GM19438 (cell line): Measurements from ENCODE around the gene GOLGA8Q.
"Not testable (repeated sequence)": the region's sequence is repeated elsewhere in the genome, so short reads cannot be mapped to it uniquely, and the experiment has no call there.

Source experiments
- ATAC-seq: cut with Tn5 transposase; IDR thresholded peaks from one replicate; pipeline ENCODE4 v1.9.1; 2021; ENCODE audit warnings: low read depth; ENCODE audit not compliant: unreplicated experiment

Gene GOLGA8Q, protein sequence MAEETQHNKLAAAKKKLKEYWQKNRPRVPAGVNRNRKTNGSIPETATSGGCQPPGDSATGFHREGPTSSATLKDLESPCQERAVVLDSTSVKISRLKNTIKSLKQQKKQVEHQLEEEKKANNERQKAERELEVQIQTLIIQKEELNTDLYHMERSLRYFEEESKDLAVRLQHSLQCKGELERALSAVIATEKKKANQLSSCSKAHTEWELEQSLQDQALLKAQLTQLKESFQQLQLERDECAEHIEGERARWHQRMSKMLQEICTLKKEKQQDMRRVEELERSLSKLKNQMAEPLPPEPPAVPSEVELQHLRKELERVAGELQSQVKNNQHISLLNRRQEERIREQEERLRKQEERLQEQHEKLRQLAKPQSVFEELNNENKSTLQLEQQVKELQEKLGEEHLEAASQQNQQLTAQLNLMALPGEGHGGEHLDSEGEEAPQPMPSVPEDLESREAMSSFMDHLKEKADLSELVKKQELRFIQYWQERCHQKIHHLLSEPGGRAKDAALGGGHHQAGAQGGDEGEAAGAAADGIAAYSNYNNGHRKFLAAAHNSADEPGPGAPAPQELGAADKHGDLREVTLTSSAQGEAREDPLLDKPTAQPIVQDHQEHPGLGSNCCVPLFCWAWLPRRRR

GRCh38 chr15:30551750-30552149, at the start of gene GOLGA8Q:
GOLGA8Q (plus strand) TSS chr15:30552050; CDS start chr15:30552078, 28 bp downstream.
- not testable (repeated sequence) for ATAC-seq

DNA sequence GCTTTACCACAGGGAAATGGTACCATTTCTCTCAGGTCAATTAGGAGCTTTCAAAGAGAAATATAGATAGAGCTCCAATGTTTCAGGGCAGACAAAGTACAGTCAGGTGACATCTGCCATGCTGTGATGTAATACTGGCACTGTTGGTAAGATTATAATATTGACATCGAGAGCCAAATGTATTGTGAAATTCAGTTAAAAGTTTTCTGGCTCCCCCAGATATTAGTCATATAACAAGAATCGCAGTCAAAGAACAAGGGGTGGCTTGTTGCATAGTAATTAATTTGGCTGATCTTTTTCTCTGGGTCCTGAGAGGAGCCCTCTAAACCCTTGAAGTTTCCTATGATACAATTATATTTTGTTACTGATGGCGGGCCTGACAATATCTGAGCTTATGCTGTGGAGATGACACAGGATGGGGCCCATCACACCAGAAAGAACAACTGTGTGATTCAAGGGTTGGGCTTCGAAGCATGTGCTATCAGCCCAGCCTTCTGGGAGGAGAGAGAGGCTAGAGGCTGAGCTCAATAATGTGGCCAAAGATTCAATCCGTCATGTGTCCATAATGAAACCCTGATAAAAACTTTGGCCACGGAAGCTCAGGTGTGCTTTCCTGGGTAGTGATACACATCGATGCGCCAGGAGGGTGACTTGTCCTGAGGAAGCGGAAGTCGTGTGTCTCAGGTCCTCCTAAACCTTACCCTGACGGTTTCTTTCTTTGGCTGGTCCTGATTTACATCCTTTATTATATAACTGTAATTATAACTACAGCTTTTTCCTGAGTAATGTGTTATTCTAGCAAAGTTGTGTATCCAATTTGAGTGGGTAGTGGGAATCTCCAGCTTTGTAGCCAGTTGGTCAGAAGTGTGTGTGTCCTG, 48.7 kb upstream of the GOLGA8Q start:
- not testable (repeated sequence) for ATAC-seq

DNA sequence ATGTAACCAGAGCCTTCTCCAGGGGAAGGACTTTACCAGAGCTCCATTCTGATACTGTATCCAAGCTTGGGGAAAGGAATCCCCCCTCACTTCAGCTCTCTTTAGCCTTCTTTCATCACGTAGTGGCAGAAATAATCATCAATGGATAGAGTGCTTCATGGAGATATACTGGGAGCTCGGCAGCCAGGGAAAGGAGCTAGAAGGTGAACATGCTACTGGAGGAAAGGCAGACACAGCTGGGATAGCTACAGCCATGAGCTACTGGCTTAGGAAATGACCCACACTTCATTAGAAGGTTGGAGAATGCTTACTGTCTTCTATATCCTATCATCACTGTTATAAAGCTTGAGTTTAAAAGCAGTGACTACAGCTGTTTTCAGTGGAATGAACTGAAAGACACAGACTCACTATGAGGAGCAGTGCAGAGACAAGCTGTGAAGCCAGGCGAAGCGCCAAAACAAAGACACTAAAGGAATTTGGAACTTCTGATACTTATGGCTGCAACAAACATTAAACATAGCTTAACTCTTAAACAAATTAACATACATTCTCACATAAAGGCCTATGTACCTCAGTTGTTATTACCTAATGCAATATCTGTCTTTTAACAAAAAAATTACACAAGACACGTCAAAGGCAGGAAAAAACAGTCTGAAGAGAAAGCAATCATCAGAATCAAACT, 47.5 kb upstream of the GOLGA8Q start:
- ATAC-seq = not testable (repeated sequence)

- not testable (repeated sequence) for ATAC-seq
These were observed 37.3 kb upstream of the GOLGA8Q start for GRCh38 chr15:30514545-30514944.

DNA sequence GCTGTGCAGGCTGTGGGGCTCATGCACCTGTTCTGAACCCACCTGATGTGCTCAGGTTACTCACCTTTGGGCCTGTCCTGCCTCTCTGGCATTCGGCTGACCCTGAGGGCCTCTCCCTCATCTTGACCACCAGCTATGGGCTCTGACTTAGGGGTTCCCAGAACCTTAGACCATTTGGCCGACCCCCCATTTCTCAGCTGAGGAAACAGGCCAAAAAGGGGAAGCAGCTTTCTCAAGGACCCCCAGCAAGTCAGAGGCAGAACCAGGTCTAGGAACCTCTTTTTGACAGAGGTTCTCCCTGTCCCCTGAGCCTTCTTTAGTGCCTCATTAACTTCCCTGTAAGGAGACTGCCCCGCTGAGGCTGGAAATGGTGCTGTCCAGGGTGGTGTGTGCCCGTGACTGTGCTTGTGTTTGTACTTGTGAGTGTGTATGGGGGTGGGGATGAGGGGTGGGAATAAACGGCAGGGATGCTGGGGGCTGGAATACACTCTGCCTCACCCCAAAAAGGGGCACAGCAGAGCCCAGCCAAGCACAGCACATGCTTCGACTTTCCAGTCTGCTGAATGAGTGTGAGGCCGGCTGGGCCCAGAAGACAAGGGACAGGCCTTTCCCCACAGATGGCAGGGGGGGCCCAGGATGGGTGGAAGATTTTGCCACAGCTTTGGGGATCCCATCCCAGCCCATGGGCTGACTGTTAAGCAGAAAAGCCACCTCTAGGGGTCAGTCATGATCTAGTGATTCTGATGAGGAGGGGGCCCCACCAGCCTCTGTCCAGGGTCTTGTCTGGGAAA, 28.2 kb upstream of the GOLGA8Q start:
- ATAC-seq = not testable (repeated sequence)

DNA sequence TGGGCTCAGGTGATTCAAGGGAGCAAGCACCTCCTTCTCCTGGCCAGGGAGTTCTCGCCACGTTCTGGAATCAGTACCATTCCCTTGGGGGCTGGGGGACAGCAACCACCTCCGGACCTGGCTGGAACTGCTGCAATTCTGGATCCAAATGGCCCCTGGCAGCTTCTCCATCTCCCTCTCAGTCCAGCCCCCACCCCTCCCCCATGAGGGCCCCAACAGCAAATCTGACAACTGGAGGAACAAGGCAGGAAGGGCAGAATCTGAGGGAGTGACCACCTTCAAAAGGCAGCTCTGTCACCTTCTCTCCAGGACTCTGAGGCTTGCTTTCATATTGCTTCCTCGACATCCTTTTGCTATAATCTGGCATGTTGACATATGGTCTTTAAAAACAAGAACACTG, 25.9 kb upstream of the GOLGA8Q start:
- ATAC-seq = not testable (repeated sequence)

DNA sequence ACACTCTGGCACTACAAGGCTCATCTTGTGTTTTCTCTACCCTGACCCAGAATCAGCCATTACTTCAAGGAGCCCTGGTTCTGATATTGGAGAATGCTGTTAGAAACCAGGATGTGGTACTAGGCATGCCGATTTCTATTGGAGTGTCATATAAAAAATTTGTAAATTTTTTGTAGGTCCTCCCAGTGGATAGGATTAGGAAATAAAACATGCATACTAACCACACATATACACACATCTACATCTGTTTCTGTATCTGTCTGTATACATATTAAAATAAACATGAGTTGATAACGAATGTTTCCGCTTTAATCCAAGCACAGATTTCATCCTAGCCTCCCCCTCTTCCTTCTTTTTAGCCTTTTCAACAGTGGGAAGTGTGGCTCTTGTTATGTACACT, 22.8 kb upstream of the GOLGA8Q start:
- ATAC-seq = not testable (repeated sequence)

DNA sequence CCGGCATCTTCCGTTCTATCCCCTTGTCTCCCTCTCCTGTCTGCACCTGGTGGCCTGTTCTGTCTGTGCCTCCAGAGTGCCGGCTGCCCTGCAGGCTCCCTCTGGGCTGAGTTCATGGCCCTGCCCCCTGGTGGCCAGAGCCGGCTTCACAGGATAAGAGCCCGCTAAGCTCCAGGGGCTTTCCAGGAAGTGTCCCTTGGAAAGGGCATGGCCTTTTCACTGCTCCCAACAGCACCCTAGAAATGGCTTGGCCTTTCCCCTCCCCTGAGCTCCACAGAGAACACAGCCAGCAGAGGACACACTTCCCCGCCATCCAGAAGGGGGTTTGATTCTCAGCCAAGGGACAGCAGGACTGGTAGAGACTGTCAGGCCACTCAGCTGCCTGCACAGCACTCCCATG, 15.1 kb downstream of the GOLGA8Q start:
- ATAC-seq = not testable (repeated sequence)

DNA sequence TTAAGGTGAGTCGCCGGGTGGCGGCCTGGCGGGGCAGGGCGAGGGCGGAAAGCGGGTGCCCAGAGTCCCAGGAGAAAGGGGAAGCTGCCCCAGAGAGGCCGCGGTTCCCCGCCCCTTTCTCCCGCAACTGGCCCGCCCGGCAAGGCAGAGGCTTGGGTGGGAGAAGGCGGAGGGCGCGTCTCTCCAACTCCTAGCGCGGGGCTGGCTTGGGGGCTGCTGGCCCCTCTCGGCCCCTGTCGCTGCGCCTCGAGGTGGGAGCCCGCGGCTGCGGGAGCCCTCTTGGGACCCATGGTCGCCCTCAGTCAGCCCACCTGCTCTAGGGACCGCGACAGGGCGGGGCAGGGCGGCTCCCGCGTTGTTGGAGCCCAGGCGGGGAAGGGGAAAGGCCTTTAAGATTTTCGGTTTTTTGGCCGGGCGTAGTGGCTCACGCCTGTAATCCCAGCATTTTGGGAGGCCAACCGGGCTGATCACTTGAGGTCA, 21.2 kb downstream of the GOLGA8Q start:
- not testable (repeated sequence) for ATAC-seq

DNA sequence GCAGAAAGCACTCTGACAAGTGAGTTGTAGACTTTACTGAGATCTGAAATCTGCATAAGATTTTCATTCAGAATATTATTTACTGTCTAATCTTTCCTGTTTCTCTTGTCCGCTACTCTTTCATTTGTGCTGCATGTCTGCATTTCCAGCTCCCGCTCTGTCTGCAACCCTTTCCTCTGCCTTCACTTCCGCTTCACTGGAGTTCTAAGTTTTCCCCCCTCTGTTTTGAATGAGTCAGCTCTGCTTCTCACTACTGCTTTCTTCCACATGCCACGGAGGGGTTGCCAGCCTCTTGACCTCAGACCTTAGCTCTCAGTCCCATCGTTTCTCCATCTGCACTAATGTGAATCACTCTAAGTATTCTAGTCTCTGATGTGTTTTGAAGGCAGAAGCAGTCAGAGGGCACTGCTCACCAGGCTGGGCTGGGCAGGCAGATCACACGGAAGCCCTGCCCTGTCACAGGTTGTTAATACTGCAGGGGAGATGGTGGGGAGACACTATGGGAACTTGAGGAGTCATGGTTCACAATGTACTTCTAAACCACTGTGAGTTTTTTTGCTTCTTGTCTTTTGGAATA, 27.6 kb downstream of the GOLGA8Q start:
- ATAC-seq = not testable (repeated sequence)

DNA sequence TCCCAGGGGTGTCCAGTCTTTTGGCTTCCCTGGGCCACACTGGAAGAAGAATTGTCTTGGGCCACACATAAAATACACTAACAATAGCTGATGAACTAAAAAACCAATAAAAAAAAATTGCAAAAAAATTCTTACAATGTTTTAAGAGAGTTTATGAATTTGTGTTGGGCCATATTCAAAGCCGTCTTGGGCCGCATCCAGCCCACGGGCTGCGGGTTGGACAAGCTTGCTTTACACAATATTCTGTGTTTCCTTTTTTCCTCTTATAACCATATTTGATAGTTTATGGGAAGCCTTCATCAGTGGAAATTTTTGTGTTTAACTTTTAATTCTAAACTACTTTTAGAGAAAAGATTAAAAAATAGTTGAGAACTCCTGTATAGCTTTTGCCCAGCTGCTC, 28.9 kb downstream of the GOLGA8Q start:
- not testable (repeated sequence) for ATAC-seq

- not testable (repeated sequence) for ATAC-seq
These were observed 47.1 kb downstream of the GOLGA8Q start for GRCh38 chr15:30598953-30599352.

- not testable (repeated sequence) for ATAC-seq
These were observed 51.9 kb downstream of the GOLGA8Q start, which contains the start of gene GOLGA8H for GRCh38 chr15:30603796-30604195. GOLGA8H (plus strand) TSS chr15:30604028; CDS start chr15:30604126, 98 bp downstream.
